Non-pigmented ciliary epithelial cell (primary cell): ENCODE results near the gene TMEM129.
"Not testable (repeated sequence)": the region's sequence is repeated elsewhere in the genome, so short reads cannot be mapped to it uniquely, and the experiment has no call there.

Experiments used
- DNase-seq: peaks from one replicate; pipeline ENCODE4 v3.0.0-alpha.2; 2010; ENCODE audit warnings: low read depth

Gene TMEM129

GRCh38 chr4:1720163-1720983 lies 750 bp downstream of the TMEM129 start:
- no peak for DNase-seq

- DNase-seq = no peak
Measured at GRCh38 chr4:1718095-1718850, 2.9 kb downstream of the TMEM129 start.

GRCh38 chr4:1717129-1718094 lies 3.7 kb downstream of the TMEM129 start:
- DNase-seq = no peak

GRCh38 chr4:1716065-1716945 lies 4.8 kb downstream of the TMEM129 start:
- DNase-seq = no peak

DNA sequence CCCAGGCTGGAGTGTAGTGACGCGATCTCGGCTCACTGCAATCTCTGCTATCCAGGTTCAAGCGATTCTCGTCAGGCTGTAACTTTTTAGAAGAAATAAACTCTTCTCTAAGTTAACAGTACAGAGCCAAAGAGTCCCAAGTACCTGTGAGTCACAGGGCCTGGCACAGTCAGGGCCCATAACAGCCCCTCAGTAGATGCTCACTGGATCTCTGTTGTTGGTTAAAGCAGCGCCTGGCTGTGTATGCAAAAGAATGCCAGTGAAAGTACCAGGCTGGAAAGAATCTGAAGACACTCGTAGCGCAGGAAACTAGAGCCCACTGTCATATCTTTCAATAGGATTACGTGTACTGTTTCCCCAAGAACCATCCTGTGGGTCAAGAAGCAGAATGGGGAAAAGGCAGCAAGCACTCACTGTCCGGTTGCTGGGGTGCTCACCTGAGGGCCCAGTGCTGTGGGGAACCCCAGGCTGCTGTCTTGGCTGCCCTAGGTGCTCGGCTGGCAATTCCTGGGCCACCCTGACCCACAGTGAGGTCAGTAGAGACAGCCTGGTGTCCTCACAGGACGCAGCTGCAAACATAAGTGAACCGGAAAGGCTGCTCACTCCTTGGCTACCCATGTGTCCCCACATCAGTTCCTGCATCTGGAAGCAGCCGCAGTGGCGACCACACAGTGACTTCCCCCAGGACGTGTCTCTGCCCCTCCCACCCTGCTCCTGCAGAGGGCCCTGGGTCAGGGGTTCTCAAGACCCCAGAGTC lies 5.9 kb downstream of the TMEM129 start:
- DNase-seq = no peak

DNA sequence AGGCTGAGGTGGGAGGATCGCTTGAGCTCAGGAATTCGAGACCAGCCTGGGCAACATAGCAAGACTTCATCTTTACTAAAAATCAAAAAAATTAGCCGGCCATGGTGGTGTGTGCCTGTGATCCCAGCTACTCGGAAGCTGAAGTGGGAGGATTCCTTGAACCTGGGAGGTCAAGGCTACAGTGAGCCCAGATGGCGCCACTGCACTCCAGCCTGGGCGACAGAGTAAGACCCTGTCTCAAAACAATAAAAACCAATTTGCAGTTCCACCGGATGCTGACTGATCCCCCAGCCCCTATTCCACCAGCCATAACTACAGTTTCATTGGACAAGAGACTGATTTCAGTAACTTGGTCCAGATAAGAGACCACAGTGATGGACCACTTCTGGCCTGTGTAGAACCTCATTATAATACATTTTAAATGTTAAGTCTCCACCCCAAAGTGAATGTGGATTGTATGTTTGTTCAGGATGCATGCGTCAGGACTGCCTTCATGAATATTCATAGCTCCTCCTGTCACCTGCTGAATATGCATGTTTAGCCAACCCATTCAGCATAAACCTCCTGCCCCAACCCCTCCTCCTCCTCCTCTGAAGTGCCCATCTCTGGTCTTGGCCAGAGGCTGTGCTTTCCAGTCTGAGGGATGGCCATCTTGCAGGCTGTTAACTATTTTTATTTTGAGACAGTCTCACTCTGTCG lies 6.7 kb downstream of the TMEM129 start:
- no peak for DNase-seq

GRCh38 chr4:1713003-1713851 lies 7.9 kb downstream of the TMEM129 start:
- no peak for DNase-seq

DNA sequence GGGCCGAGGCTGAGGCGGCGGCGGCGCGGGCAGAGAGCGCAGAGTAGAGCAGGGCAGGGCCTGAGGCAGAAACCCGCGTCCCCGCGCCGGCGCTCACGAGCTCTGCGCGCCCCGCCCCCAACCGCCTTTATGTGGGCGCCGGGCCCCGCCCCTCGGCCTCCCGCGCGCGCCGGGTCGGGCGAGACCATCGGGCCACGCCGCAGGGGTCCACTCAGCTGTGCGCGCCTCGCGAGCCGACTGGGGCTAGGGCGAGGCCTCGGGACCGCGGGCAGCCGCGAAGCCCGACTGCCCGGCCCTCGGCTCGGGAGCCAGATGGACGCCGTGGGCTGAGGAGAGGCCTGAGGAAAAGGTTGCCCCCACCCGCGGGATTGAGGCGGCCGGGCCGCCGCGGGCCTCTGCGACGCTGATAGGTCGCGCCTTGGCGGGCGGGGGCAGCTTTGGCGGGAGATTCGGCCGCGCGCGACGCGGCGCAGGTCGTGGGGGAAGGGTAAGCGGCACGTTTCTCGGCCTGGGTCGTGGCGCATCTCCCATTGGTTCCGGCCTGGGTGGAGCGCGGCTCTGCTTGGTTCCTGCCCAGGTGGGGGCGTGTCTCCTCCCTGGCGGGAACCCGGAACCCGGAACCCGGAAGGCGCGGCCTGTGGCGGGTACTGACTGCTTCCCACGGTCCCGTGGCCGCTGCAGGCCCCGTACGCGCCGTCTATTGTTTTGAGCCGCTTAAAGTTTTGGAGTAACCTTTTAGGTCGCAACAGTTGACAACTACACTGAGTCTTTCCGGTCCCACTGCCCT lies 8.7 kb downstream of the TMEM129 start, which contains the start of gene SLBP:
Gene SLBP, minus strand, starts transcription at position 104 of the 787 bp plus-strand sequence. CDS start 131 bp downstream, outside the sequence.
- no peak for DNase-seq

DNA sequence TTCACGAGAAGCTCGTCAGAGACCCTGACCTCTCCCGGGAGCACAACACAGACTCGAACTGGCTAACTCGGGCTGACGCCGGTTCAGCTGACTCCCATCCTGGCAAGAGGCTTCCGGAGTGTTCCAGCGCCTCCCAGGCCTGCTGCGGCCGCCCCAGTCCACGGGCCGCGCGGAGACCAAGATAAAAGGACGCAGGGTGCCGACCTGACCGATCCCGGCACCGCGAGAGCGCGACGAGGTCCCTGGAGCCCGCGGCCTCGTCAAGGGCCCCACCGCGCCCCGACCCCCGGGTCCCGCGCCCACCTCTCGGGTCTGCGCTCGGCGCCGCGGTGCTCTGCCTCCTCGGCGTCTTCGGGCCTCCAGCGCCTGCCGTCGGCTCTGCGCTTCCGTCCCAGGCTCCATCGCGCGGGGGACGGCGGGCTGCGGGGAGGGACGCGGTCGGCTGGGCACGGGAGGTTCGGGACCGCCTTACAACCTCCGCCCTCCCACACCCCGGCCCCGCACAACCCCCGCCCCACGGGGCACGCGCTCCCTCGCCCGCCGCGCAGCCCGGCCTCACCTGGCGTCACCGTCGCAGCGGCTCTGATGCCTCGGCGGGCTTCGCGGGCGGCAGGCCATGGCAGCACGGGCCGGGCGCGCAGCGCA lies 9.4 kb downstream of the TMEM129 start:
- no peak for DNase-seq

DNA sequence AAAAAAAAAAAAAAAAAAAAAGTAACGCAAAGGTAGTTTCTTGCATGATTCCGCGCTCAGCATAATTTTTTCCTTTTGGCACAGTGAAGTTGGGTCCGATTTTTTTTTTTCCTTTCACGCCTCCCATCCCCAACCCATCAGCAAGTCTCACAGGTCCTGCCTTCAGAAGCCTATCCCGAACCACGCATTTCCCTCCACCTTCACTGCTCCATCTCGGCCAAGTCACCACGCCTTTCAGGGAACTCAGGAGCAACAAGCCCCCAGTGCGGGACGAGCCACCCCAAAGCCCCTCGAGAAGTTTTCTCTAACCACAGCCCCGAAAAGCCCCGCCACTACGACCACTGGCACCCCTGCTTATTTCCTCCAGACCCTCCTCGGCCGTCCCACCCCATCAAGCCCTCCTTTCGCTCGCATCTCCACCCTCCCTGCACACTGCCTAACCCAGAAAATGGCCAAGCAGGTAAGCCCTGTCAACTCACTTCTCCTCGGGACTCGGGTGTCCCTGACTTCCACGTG lies 10.0 kb downstream of the TMEM129 start:
- no peak for DNase-seq

- no peak for DNase-seq
Measured at GRCh38 chr4:1708581-1708980, 12.5 kb downstream of the TMEM129 start.

DNA sequence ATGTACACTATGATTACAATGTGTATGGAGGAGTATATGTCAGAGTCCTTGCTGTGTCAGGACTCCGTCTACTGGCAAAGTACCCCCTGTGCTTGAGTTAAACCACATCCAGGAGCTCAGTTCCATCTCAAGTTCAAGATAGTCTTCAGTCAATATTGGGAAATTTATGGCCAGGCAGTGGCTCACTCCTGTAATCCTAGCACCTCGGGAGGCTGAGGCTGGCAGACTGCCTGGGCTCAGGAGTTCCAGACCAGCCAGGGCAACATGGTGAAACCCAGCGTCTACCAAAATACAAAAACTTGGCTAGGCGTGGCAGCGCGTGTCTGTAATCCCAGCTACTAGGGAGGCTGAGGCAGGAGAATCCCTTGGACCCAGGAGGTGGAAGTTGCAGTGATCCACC lies 14.8 kb downstream of the TMEM129 start:
- no peak for DNase-seq

- DNase-seq = no peak
Measured at GRCh38 chr4:1705732-1706131, 15.4 kb downstream of the TMEM129 start.

- no peak for DNase-seq
Measured at GRCh38 chr4:1703867-1704266, 17.3 kb downstream of the TMEM129 start.

DNA sequence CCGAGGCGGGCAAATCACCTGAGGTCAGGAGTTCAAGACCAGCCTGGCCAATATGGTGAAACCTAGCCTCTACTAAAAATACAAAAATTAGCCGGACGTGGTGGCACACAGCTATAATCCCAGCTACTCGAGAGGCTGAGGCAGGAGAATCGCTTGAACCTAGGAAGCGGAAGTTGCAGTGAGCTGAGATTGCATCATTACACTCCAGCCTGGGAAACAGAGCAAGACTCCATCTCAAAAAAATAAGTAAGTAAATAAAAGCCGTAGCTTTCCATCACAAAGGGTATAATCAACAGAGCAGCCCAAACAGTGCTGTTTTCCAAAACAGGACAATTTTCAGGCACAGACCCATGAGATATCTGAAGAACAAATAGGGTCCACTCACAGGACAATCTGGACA lies 19.5 kb downstream of the TMEM129 start:
- DNase-seq = not testable (repeated sequence)

GRCh38 chr4:1695913-1696312 lies 25.2 kb downstream of the TMEM129 start:
- no peak for DNase-seq
